ENCODE measurements around the gene HSPA12A.
A peak's percentile ranks its signal among the peaks of the same experiment; 100 is the strongest.

Gene HSPA12A

GRCh38 chr10:116757246-116757645, 14.9 kb upstream of the HSPA12A start (continued):
- TF ChIP-seq, protein P1, sequence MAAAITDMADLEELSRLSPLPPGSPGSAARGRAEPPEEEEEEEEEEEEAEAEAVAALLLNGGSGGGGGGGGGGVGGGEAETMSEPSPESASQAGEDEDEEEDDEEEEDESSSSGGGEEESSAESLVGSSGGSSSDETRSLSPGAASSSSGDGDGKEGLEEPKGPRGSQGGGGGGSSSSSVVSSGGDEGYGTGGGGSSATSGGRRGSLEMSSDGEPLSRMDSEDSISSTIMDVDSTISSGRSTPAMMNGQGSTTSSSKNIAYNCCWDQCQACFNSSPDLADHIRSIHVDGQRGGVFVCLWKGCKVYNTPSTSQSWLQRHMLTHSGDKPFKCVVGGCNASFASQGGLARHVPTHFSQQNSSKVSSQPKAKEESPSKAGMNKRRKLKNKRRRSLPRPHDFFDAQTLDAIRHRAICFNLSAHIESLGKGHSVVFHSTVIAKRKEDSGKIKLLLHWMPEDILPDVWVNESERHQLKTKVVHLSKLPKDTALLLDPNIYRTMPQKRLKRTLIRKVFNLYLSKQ (tag by site-specific recombination; IDR thresholded peaks at IDR 0.05; ENCODE audit: borderline replicate concordance), result no peak
- TF ChIP-seq ZNF701 (tag by site-specific recombination; IDR thresholded peaks at IDR 0.05) (no peak), ZNF248 (tag by site-specific recombination; IDR thresholded peaks at IDR 0.05) (no peak), ZNF112 (tag by site-specific recombination; IDR thresholded peaks at IDR 0.05) (no peak), ZNF707 (tag by site-specific recombination; IDR thresholded peaks at IDR 0.05) (no peak)
- TF ChIP-seq, protein P2, sequence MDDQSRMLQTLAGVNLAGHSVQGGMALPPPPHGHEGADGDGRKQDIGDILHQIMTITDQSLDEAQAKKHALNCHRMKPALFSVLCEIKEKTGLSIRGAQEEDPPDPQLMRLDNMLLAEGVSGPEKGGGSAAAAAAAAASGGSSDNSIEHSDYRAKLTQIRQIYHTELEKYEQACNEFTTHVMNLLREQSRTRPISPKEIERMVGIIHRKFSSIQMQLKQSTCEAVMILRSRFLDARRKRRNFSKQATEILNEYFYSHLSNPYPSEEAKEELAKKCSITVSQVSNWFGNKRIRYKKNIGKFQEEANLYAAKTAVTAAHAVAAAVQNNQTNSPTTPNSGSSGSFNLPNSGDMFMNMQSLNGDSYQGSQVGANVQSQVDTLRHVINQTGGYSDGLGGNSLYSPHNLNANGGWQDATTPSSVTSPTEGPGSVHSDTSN (CRISPR knock-in tag; IDR thresholded peaks at IDR 0.05), result no peak

GRCh38 chr10:116756277-116756676, 13.9 kb upstream of the HSPA12A start:
- ChIA-PET CTCF (interaction anchor here (0.6 kb wide), 1 partner anchor 100 kb away, joined by 3 read pairs; no protein-coding TSS in a partner anchor), POLR2A (no interaction called here)
- no peaks in the 10 kb centered on the region for H3K4me1 ChIP-seq (ENCODE audit: control insufficient read depth, insufficient read depth, low read length)
- no peaks in the 10 kb centered on the region for H3K9me3 ChIP-seq (ENCODE audit: control insufficient read depth, insufficient read depth, low read depth, low read length)
- TF ChIP-seq, protein P3, sequence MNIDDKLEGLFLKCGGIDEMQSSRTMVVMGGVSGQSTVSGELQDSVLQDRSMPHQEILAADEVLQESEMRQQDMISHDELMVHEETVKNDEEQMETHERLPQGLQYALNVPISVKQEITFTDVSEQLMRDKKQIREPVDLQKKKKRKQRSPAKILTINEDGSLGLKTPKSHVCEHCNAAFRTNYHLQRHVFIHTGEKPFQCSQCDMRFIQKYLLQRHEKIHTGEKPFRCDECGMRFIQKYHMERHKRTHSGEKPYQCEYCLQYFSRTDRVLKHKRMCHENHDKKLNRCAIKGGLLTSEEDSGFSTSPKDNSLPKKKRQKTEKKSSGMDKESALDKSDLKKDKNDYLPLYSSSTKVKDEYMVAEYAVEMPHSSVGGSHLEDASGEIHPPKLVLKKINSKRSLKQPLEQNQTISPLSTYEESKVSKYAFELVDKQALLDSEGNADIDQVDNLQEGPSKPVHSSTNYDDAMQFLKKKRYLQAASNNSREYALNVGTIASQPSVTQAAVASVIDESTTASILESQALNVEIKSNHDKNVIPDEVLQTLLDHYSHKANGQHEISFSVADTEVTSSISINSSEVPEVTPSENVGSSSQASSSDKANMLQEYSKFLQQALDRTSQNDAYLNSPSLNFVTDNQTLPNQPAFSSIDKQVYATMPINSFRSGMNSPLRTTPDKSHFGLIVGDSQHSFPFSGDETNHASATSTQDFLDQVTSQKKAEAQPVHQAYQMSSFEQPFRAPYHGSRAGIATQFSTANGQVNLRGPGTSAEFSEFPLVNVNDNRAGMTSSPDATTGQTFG (tag by site-specific recombination; IDR thresholded peaks at IDR 0.05; ENCODE audit: borderline replicate concordance), result no peak
- peak; percentile 53 for TF ChIP-seq ZNF335 (tag by site-specific recombination; conservative IDR thresholded peaks at IDR 0.05)
- no peak for TF ChIP-seq ZNF24 (tag by site-specific recombination; IDR thresholded peaks at IDR 0.05)
- no peaks in the 10 kb centered on the region for H3K36me3 ChIP-seq (ENCODE audit: control insufficient read depth in 2 of 2, insufficient read depth in 1 of 2, low read length in 2 of 2)
- H3K4me3 ChIP-seq (ENCODE audit: low read depth, low read length), result no peak overlapping the region
- no peak overlapping the region for H3K27ac ChIP-seq (ENCODE audit: extremely low read depth, low read depth, low read length)

GRCh38 chr10:116753759-116754158, 11.4 kb upstream of the HSPA12A start:
- POLR2A ChIA-PET, result no interaction called here
- Histone ChIP-seq H3K4me1 (ENCODE audit: control insufficient read depth, insufficient read depth, low read length) (no peaks in the 10 kb centered on the region), H3K36me3 (ENCODE audit: control insufficient read depth in 2 of 2, insufficient read depth in 1 of 2, low read length in 2 of 2) (no peaks in the 10 kb centered on the region), H3K9me3 (ENCODE audit: control insufficient read depth, insufficient read depth, low read depth, low read length) (no peaks in the 10 kb centered on the region), H3K27ac (ENCODE audit: extremely low read depth, low read depth, low read length) (no peak overlapping the region), H3K4me3 (ENCODE audit: low read depth, low read length) (no peak overlapping the region)
- CTCF ChIA-PET, result interaction anchor here (0.6 to 1.2 kb wide), 4 partner anchors 13 to 72 kb away, joined by 3 read pairs; no protein-coding TSS in a partner anchor
- 0 out of 2 replicates have a peak, but pooled peaks have one; percentile 10 for TF ChIP-seq ZIC2 (tag by site-specific recombination; IDR thresholded peaks at IDR 0.05)
- no peak for TF ChIP-seq TSHZ1 (tag by site-specific recombination; IDR thresholded peaks at IDR 0.05; ENCODE audit: borderline replicate concordance)
- no peak for TF ChIP-seq ZNF223 (tag by site-specific recombination; IDR thresholded peaks at IDR 0.05)
- TF ChIP-seq, protein P3 (tag by site-specific recombination; IDR thresholded peaks at IDR 0.05; ENCODE audit: borderline replicate concordance), result no peak
- no peak for TF ChIP-seq RBAK (tag by site-specific recombination; IDR thresholded peaks at IDR 0.05)
- TF ChIP-seq HOXC10 (CRISPR knock-in tag; IDR thresholded peaks at IDR 0.05), result no peak
- no peak for TF ChIP-seq ZSCAN16 (tag by site-specific recombination; IDR thresholded peaks at IDR 0.05)
- no peak for TF ChIP-seq ZSCAN4 (tag by site-specific recombination; IDR thresholded peaks at IDR 0.05)
- no peak for TF ChIP-seq ZNF184 (tag by site-specific recombination; IDR thresholded peaks at IDR 0.05)
- TF ChIP-seq ZNF776 (tag by site-specific recombination; IDR thresholded peaks at IDR 0.05; ENCODE audit: borderline replicate concordance), result no peak
- peak; percentile 45 for TF ChIP-seq OSR2 (tag by site-specific recombination; IDR thresholded peaks at IDR 0.05)

Measured in HEK293 (cell line).